Dermis blood vessel endothelial cell (primary cell): ENCODE measurements around the gene ATP6AP1. TPM values are rescaled to one million over a fixed set of nuclear protein-coding genes. Genes with fewer than 3 reads are reported as not detected.

ENCODE experiments used
- DNase-seq: peaks from one replicate; pipeline ENCODE4 v3.0.0; 2010
- total RNA-seq: library from RNA; depleted of rRNA; stranded (reverse); fragments of >200 nt; gene quantifications from 2 replicates; pipeline ENCODE4 v1.2.3, GENCODE V29; 2014

Gene ATP6AP1
- total RNA-seq, 1 donor from 2014 or later, result 65.9 TPM

DNA sequence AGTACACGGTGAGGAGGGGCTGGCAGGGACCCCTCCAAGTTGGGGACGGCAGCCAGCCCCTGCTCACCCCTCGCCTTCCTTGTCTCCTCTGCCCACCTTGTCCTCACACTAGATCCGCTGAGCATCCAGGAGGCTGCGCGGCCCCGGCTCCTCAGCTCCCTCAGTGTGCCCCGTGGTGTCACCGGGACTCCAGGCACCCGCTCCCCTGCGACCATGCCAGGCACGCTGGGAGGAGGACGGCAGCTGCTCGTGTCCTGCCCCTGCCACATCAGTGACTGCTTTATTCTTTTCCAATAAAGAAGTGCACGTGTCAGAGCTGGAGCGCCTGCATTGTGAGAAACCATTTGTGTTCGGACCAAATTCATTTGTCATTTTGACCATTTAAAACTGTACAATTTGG is 21.8 kb downstream of the ATP6AP1 start:
- DNase-seq, result no peak

DNA sequence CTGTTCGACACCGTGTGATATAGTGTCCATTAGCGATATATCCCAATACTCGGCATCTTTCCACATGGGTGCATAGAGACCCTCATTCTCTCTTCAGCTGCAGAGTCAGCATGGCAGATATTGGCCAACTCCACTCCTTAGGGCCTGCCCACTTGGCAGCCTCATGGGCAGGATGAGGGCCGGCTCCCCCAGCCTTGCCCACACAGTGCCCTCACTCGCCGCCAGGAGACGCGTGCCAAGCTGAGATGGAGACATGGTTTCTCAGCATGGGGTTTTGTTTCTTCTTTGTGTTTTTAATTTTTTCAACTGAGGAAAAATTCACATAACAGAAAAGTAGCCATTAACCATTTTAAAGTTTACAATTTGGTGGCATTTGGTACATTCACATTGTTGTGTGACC is 24.3 kb downstream of the ATP6AP1 start:
- DNase-seq, result no peak

DNA sequence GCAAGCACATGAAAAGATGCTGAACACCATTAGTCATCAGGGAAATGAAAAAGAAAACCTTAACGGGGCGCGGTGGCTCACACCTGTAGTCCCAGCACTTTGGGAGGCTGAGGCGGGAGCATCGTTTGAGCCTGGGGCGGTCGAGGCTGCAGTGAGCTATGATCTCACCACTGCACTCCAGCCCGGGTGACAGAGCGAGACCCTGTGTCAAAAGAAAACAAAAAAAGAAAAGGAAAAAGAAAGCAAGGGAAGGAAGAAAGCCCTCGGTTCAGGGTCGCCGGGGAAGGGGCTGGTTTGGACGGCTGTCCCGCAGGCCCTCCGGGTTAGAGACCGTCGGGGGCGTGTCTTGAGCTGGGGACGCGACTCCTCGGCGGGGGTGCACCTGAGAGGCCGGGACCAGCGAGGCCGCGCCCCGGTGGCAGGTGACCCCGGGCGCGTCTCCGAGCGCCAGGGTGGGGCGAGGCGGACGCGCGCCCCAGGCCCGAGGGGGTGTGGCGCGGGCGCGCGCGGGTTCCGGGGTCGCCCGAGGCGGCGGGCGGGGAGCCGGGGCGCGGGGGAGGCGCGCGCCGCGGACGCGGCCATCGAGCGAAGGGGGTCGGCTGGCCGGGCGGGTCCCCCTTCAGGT is 29.1 kb downstream of the ATP6AP1 start:
- DNase-seq, result peak; percentile 24

DNA sequence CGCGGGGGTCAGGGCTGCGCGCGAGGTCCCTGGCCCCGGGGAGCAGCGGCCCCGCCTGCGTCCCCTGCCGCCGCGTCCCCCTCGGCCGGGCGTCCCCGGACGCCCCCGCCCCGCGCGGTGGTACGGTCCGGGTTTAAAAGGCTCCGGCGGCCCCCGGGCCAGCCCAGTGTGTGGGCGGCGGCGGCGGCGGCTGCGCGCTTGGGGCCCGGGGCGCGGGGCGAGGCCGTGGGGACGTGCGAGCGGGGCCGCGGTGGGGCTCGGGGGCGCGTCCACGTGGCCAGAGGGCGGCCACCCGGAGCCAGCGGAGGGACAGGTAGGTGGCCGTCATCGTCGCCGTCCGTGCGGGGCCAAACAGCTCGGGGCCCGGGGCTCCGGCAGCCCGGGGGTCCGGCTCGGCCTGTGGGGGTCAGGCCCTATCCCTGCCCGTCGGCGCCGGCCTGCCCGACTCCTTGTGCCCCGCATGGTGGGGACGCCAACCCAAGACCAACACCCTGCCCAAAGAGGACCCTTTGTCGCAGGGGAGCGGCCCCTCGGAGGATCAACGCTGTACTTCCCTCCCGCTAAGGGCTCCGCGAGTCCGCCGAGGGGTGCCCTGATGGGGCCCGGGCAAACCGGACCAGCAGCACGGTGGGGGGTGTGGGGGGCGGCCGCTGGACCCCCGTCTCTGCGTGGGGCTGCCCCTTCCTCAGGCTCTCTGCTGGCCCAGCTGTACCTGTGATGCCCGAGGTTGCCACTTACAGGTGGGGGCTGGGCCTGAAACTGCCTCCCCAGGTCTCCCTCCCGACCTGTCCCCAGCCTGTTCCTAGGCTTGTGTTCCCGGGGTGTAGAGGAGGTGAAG is 29.9 kb downstream of the ATP6AP1 start, which contains the start of gene PLXNA3:
TSS of gene PLXNA3 (plus strand) at position 166 of the 838 bp plus-strand sequence. CDS start 1,903 bp downstream, outside the sequence.
- DNase-seq, result peak; percentile 42

DNA sequence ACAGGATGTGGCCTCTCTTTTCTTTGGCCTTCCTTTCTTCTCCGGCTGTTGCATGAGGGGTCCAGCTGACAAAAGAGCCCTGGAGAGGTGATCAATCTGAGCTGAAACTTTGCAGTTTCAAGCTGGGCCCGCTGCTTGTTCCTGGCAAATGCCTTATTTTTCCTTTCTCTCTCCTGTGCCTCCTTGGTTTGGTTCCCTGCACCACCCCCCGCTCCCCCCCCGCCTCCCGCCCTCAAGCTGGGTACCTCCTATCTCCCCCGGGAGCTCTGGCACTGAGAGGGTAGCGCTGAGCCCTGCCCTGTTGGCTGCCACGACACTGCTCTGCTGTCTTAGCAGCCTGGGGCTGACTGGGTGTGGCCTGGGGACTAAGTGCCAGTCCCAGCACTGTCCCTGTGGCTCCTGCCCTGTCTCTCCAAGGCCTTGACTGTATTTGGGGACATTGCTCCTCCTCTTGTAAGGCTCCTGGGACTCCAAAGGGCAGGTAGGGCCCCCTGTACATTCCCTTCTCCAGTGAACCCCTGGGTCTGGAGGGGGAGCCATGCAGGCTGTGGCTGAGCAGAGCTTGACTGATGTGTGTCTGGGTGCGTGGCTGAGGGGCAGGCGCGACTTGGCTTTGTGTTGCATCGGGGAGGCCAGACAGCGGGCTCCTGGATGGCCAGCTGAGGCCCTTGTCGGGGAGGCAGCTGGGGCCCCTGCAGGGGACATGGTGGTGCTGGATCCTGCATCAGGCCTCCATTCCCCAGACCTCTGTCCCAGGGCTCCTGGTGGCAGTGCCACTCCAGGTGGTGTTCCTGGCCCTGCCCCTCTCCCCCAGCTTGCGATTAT is 30.7 kb downstream of the ATP6AP1 start:
- DNase-seq, result peak; percentile 17

DNA sequence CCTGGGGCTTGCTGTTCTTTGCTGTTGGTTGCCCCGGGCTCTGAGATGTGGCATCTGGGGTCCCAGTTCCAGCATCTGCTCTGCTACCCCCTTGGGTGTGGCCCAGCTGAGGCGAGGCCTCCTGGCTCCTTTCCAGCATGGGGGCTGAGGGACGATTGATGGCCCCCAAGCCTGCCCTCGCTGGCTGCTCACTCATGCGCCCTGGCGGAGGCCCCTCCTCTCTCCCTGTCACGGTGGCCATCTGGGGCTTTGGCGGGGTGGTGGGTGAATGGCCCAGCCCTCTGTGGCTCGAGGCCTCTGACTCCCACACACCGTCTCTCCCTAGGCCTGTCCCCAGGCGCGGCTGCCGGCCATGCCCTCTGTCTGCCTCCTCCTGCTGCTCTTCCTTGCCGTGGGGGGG is 31.4 kb downstream of the ATP6AP1 start:
- no peak for DNase-seq

DNA sequence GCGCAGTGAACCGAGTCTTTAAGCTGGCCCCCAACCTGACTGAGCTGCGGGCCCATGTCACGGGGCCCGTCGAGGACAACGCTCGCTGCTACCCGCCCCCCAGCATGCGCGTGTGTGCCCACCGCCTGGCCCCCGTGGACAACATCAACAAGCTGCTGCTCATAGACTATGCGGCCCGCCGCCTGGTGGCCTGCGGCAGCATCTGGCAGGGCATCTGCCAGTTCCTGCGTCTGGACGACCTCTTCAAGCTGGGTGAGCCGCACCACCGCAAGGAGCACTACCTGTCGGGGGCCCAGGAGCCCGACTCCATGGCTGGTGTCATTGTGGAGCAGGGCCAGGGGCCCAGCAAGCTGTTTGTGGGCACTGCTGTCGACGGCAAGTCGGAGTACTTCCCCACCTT is 31.8 kb downstream of the ATP6AP1 start:
- no peak for DNase-seq

DNA sequence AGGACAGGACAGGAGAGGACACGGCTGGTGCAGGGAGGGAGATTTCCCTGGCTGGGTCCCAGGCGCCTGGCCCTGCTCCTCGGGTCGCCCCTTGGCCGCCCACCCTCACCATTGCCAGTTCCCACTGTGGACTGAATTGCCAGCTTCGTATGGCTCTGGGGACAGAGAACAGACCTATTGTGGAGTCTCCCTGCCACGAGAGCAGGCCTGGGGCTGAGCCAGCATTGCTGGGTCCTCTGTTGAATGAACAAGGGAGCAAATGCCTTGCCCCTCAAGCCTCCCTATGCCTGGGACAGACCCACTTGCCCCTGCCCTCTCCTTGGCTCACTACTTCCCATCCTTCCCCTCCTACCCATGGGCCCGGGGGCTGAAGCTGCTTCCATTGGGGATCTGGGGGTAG is 33.9 kb downstream of the ATP6AP1 start:
- DNase-seq, result no peak

DNA sequence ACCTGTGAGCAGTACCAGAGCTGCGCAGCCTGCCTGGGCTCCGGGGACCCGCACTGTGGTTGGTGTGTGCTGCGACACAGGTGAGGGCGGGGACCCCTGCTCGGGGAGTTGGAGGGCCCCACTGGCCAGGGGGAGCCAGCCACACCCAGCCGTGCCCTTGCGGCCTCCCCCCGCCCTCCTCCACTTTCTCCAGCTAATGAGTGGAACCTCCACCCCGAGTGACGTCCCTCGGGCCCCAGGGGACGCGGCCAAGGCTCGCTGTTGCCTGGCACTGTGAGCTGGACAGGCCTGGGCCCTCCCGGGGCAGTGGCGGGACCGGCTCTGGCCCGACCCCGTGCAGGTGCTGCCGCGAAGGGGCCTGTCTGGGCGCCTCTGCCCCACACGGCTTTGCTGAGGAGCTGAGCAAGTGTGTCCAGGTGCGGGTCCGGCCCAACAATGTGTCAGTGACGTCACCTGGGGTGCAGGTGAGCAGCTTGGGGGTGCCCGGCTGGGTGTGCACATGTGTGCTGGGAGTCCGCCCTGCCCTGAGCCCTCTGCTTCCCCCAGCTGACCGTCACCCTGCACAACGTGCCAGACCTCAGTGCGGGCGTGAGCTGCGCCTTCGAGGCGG is 35.2 kb downstream of the ATP6AP1 start:
- DNase-seq, result no peak

DNA sequence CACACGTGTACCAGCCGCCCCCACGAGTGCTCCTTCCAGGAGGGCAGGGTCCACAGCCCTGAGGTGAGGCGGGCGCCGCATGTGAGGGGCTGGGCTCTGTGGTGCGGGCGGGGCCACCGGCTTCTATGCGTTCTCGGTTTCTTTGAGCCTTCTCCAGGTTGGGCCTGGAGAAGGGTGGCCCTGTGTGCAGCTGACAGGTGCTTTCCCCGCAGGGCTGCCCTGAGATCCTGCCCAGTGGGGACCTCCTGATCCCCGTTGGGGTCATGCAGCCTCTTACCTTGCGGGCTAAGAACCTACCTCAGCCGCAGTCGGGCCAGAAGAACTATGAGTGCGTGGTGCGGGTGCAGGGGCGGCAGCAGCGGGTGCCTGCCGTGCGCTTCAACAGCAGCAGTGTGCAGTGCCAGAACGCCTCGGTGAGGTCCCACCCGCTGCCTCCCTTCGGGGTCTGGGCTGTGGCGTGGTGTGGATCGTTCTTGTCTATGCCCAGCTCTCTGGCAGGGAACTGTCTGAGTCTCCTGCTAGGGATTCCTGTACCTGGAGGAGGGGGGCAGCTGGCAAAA is 36.4 kb downstream of the ATP6AP1 start:
- DNase-seq, result no peak

DNA sequence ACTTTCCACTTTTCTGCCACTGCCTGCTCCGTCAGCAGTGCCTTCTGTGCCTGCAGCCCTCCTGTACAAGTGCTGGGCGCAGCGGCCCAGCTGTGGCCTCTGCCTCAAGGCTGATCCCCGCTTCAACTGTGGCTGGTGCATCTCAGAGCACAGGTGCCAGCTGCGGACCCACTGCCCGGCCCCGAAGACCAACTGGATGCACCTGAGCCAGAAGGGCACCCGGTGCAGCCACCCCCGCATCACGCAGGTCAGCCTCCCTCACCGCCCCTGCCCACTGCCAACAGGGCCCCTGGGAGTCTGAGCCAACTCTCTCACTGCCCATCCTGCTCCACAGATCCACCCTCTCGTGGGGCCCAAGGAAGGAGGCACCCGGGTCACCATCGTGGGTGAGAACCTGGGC is 37.1 kb downstream of the ATP6AP1 start:
- DNase-seq, result no peak

DNA sequence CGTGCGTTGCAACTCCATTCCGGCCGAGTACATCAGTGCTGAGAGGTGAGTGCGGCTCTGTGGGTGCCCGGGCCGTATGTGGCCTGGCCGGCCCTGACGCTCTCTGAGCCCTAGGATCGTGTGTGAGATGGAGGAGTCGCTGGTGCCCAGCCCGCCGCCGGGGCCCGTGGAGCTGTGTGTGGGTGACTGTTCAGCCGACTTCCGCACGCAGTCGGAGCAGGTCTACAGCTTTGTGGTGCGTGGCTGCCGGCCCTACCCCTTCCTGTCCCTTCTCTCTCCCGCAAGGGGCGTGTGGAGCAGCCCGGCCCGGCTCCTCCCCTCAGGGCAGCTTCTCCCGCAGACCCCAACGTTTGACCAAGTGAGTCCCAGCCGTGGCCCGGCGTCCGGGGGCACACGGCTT is 37.6 kb downstream of the ATP6AP1 start:
- no peak for DNase-seq

DNA sequence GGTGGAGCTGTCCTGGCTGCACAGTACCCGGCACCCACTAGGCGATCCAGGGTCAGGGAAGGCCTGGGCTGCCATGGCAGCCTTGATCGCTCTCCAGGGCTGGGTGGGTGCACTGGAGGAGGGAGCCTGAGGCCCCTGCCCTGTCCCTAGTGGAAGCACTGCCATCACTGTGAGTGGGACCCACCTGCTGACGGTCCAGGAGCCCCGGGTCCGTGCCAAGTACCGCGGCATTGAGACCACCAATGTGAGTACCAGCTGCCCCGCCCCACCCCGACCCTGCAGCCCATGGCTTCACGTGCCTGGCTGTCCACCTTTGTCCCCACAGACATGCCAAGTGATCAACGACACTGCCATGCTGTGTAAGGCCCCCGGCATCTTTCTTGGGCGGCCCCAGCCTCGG is 38.4 kb downstream of the ATP6AP1 start:
- DNase-seq, result no peak

DNA sequence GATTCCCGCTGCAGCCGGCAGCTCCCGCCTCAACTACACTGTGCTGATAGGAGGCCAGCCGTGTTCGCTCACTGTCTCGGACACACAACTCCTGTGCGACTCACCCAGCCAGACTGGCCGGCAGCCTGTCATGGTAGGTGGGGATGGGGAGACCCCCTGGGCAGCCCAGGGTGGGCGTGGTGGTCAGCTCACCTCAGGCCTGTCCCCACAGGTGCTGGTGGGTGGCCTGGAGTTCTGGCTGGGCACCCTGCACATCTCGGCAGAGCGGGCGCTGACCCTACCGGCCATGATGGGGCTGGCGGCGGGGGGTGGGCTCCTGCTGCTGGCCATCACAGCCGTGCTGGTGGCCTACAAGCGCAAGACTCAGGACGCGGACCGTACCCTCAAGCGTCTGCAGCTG is 39.1 kb downstream of the ATP6AP1 start:
- no peak for DNase-seq

DNA sequence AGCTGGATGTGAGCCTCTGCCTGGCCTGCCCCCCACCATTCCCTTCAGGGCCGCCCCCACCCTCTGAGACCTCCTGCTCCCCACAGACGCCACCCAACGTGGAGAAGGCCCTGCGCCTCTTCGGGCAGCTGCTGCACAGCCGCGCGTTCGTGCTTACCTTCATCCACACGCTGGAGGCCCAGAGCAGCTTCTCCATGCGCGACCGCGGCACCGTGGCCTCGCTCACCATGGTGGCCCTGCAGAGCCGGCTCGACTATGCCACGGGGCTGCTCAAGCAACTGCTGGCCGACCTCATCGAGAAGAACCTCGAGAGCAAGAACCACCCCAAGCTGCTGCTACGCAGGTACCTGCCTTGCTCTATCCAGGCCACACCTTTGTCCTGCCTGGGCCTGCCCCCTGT is 39.7 kb downstream of the ATP6AP1 start:
- no peak for DNase-seq

DNA sequence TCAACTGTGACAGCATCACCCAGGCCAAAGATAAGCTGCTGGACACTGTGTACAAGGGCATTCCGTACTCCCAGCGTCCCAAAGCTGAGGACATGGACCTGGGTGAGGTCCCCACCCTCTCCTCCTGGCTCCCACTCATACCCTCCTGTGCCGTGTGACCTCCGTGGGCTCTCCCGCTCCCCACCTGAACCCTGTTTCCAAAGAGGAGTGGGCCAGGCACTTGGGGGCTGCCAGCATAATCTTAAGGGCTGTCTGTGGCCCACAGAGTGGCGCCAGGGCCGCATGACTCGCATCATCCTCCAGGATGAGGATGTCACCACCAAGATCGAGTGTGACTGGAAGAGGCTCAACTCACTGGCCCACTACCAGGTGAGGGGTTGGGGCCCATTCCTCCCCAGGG is 40.6 kb downstream of the ATP6AP1 start:
- no peak for DNase-seq

DNA sequence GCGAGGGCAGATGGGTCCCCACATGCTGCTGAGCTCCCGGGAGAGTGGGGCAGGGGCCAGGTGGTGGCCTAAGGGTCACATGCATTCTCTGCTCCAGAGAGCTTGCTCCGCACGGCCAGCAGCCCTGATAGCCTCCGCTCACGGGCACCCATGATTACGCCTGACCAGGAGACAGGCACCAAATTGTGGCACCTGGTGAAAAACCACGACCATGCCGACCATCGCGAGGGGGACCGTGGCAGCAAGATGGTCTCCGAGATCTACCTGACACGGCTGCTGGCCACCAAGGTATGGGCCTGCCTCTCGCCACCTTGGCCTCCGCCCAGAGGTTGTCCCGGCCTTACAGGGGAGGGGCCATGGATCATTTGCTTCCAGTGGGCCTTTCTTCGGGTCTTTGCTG is 41.4 kb downstream of the ATP6AP1 start:
- DNase-seq, result no peak

DNA sequence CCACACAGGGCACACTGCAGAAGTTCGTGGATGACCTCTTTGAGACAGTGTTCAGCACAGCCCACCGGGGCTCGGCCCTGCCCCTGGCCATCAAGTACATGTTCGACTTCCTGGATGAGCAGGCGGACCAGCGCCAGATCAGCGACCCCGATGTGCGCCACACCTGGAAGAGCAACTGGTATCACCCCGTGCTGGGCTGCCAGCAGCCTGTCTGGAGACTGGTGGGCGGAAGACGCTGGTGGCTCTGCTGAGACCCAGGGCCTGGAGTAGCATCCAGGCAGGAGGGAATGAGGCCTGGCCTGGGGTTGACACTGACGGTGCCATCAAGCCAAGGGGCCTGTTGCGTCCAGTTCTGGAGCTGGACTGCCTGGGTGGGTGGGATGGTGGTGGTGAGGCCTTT is 42.0 kb downstream of the ATP6AP1 start:
- DNase-seq, result no peak

DNA sequence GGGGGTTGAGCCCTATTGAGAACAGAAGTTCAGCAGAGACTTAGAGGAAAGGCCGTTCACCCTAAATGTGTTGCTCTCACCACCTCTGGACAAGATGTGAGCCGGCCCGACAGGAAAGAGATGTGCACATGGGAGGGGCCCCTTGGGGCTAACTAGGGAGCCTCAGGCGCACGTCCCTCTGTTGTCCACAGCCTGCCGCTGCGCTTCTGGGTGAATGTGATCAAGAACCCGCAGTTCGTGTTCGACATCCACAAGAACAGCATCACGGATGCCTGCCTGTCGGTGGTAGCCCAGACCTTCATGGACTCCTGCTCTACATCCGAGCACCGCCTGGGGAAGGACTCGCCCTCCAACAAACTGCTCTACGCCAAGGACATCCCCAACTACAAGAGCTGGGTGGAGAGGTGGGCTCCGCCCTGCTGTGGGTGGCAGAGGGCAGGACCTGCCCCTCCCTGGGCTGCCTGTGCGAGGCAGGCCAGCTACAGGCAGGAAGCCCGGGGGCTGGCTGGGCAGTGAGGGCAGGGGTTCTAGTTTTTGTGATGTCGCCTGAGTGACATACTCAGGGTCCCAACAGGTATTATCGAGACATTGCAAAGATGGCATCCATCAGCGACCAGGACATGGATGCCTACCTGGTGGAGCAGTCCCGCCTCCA is 42.6 kb downstream of the ATP6AP1 start:
- DNase-seq, result no peak

DNA sequence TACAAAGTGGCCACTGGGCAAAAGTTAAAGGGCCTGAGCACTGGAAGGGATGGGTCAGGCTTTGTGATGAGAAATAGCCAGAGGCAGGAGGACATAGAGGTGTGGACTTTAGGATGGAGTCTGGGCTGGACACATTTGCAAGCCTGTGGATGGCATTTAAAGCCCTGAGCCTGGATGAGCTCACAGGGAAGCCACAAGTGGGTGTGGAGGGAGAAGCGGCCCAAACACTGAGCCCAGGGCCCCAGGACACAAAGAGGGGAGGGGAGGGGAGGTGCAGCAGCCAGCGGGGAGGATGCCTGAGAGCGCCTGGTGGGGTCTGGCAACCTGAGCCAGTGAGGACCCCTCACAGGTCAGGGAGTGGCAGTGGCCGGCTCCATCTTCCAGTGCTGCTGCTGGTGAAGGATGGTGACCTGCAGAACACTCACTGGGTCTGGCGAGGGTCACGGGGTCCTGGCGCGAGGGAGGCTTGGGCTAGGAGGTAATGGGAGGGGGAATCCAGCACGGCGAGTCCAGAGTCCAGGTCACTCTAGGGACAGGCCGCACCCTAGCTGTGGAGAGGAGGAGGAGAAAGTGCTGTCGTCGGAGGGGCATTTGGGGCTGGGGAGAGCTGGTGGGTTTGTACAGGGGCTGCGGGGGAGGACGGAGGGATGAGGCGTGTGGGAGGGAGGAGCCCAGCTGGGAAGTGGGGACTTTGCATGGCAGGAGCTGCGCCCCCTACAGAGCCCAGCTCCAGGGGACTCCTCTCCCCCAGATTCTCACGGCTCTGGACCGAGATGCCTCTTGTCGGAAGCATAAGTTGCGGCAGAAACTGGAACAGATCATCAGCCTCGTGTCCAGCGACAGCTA is 43.6 kb downstream of the ATP6AP1 start:
- DNase-seq, result no peak
